ENCODE data around the gene METTL15. TPM values are rescaled to one million over a fixed set of nuclear protein-coding genes. Genes with fewer than 3 reads are reported as not detected.
"Not testable (repeated sequence)": the region's sequence is repeated elsewhere in the genome, so short reads cannot be mapped to it uniquely, and the experiment has no call there.

Gene METTL15
- total RNA-seq, 1 donor from 2014 or later: 10.3 TPM

DNA sequence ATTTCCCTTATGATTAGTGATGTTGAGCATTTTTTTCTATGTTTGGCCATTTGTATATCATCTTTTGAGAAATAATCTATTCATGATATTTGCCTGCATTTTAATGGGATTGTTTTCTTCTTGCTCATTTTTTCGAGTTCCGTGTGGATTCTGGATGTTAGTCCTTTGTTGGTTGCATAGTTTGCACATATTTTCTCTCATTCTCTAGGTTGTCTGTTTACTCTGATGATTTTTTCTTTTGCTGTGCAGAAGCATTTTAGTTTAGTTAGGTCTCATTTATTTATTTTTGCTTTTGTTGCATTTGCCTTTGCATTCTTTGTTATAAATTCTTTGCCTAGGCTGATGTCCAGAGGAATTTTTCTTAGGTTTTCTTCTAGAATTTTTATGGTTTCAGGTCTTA, 87.3 kb downstream of the METTL15 start:
- Mint-ChIP-seq H3K4me1 (ENCODE audit: low read depth) (no peaks in the 10 kb centered on the region), H3K4me3 (ENCODE audit: unreplicated experiment) (no peak overlapping the region)

DNA sequence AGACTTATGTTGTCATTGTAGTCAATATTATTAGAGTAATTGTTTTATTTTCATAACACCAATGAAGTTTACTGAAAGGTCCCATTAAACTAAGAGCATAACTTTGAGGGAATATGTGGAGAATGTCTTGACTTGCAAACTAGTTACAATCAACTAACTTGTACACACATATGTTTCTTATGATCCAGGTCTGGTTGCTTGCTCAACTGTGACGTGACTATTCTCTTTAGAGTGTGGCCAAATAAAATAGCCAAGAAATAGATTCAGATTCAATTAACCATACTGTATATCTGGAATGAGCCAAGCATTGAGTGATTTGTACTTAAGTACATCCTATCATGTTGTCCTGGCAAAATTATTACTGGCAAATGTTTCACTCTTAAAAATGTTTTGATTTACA, 101.7 kb downstream of the METTL15 start:
- H3K9me3 Mint-ChIP-seq (ENCODE audit: low read depth): peaks cover 3% of the 10 kb centered on the region
- no peak overlapping the region for H3K27ac Mint-ChIP-seq (ENCODE audit: unreplicated experiment)
- TF ChIP-seq, protein P1, sequence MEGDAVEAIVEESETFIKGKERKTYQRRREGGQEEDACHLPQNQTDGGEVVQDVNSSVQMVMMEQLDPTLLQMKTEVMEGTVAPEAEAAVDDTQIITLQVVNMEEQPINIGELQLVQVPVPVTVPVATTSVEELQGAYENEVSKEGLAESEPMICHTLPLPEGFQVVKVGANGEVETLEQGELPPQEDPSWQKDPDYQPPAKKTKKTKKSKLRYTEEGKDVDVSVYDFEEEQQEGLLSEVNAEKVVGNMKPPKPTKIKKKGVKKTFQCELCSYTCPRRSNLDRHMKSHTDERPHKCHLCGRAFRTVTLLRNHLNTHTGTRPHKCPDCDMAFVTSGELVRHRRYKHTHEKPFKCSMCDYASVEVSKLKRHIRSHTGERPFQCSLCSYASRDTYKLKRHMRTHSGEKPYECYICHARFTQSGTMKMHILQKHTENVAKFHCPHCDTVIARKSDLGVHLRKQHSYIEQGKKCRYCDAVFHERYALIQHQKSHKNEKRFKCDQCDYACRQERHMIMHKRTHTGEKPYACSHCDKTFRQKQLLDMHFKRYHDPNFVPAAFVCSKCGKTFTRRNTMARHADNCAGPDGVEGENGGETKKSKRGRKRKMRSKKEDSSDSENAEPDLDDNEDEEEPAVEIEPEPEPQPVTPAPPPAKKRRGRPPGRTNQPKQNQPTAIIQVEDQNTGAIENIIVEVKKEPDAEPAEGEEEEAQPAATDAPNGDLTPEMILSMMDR (IDR thresholded peaks at IDR 0.05): no peak
- no peaks in the 10 kb centered on the region for H3K4me1 Mint-ChIP-seq (ENCODE audit: low read depth)
- no peak overlapping the region for H3K4me3 Mint-ChIP-seq (ENCODE audit: unreplicated experiment)
- H3K27me3 Mint-ChIP-seq (ENCODE audit: low read depth): no peaks in the 10 kb centered on the region
- H3K36me3 Mint-ChIP-seq (ENCODE audit: low read depth): peaks cover 2% of the 10 kb centered on the region
- no peak for DNase-seq (ENCODE audit: low spot score)

More for the DNA sequence above, 87.3 kb downstream of the METTL15 start:
- Mint-ChIP-seq H3K27me3 (ENCODE audit: low read depth) (no peaks in the 10 kb centered on the region), H3K36me3 (ENCODE audit: low read depth) (peaks cover 16% of the 10 kb centered on the region), H3K9me3 (ENCODE audit: low read depth) (peaks cover 9% of the 10 kb centered on the region), H3K27ac (ENCODE audit: unreplicated experiment) (no peak overlapping the region)
- TF ChIP-seq, protein P1 (IDR thresholded peaks at IDR 0.05): no peak
- DNase-seq (ENCODE audit: low spot score): no peak

DNA sequence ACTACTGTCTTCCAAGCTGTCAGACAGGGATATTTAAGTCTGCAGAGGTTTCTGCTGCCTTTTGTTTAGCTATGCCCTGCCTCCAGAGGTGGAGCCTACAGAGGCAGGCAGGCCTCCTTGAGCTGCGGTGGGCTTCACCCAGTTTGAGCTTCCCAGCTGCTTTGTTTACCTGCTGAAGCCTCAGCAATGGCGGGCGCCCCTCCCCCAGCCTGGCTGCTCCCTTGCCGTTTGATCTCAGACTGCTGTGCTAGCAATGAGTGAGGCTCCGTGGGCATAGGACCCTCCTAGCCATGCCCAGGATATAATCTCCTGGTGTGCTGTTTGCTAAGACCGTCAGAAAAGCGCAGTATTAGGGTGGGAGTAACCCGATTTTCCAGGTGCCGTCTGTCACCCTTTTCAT, 113.9 kb downstream of the METTL15 start:
- H3K27ac Mint-ChIP-seq (ENCODE audit: unreplicated experiment); H3K4me1 Mint-ChIP-seq (ENCODE audit: low read depth); H3K27me3 Mint-ChIP-seq (ENCODE audit: low read depth); H3K4me3 Mint-ChIP-seq (ENCODE audit: unreplicated experiment); DNase-seq (ENCODE audit: low spot score): not testable (repeated sequence)
- peaks cover 12% of the 10 kb centered on the region for H3K36me3 Mint-ChIP-seq (ENCODE audit: low read depth)
- peaks cover 18% of the 10 kb centered on the region for H3K9me3 Mint-ChIP-seq (ENCODE audit: low read depth)

DNA sequence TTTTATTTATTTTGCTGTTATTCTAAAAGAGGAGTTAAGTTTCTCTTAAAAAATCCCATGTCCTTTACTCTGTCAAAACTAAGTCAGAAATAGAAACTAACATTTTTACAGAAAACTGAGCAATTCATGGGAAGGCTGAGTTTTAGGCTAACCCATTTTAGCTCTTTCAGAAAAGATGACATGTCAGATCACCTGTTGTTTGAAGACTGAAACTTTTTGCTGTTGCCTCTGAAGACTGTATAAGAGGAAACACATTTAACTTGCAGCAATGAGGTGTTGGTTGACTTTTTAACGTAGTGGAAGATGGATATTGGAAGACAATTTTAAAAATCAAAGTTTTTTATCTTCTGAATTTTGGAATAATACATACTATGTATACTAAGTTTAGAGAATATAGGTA, 115.4 kb downstream of the METTL15 start:
- TF ChIP-seq, protein P1 (IDR thresholded peaks at IDR 0.05): no peak
- H3K27ac Mint-ChIP-seq (ENCODE audit: unreplicated experiment): no peak overlapping the region
- no peaks in the 10 kb centered on the region for H3K27me3 Mint-ChIP-seq (ENCODE audit: low read depth)
- no peak overlapping the region for H3K4me3 Mint-ChIP-seq (ENCODE audit: unreplicated experiment)
- no peak for DNase-seq (ENCODE audit: low spot score)
- peaks cover 10% of the 10 kb centered on the region for H3K36me3 Mint-ChIP-seq (ENCODE audit: low read depth)
- H3K4me1 Mint-ChIP-seq (ENCODE audit: low read depth): peaks cover 19% of the 10 kb centered on the region
- peaks cover 9% of the 10 kb centered on the region for H3K9me3 Mint-ChIP-seq (ENCODE audit: low read depth)

DNA sequence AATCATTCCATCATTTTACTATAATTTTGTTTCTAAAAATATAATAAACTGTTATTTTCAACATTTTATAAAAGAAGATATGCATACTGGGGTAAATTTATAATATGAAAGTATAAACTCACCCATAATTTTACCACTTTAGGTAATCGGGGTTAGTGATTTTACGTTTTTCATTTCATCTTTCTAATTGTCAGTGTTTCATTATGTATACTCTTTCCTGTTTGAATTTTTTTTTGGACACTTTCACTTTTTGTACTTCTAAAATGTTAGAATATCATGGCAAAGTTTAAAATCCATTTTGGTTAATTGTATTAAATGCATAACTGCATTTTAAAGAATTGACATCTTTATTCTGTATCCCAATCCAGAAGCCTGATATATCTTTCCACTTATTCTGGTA, 115.8 kb downstream of the METTL15 start:
- no peaks in the 10 kb centered on the region for H3K27me3 Mint-ChIP-seq (ENCODE audit: low read depth)
- no peak for DNase-seq (ENCODE audit: low spot score)
- TF ChIP-seq, protein P1 (IDR thresholded peaks at IDR 0.05): no peak
- H3K4me1 Mint-ChIP-seq (ENCODE audit: low read depth): peaks cover 23% of the 10 kb centered on the region
- H3K9me3 Mint-ChIP-seq (ENCODE audit: low read depth): peaks cover 9% of the 10 kb centered on the region
- no peak overlapping the region for H3K4me3 Mint-ChIP-seq (ENCODE audit: unreplicated experiment)
- H3K27ac Mint-ChIP-seq (ENCODE audit: unreplicated experiment): no peak overlapping the region
- H3K36me3 Mint-ChIP-seq (ENCODE audit: low read depth): peaks cover 10% of the 10 kb centered on the region

DNA sequence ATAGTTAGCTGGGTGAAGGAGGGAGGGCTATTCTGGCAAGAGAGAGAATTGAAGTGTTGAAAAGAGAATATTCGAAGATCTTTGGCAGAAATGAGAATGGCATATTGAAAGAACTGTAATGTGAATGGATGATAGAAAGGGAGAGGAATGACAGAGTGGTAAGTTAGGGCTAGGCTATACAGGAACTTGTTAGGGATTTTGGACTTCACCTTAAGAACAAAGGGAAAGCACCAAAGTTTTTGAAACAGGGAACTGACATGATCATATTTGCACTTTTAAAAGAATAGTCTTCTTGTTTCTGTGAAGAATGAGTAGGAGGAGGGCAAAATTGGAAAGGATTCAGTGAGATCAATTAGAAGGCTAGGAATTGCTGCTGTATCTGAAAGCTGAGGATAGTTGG, 119.3 kb downstream of the METTL15 start:
- H3K27ac Mint-ChIP-seq (ENCODE audit: unreplicated experiment): peak overlapping the region; percentile 83
- H3K36me3 Mint-ChIP-seq (ENCODE audit: low read depth): peaks cover 3% of the 10 kb centered on the region
- DNase-seq (ENCODE audit: low spot score): no peak
- H3K4me1 Mint-ChIP-seq (ENCODE audit: low read depth): peaks cover 42% of the 10 kb centered on the region
- H3K9me3 Mint-ChIP-seq (ENCODE audit: low read depth): no peaks in the 10 kb centered on the region
- no peaks in the 10 kb centered on the region for H3K27me3 Mint-ChIP-seq (ENCODE audit: low read depth)
- TF ChIP-seq, protein P1 (IDR thresholded peaks at IDR 0.05): no peak
- no peak overlapping the region for H3K4me3 Mint-ChIP-seq (ENCODE audit: unreplicated experiment)
